Neural cell (in vitro differentiated cells): ENCODE data around the gene SDK1. TPM values are rescaled to one million over a fixed set of nuclear protein-coding genes. Genes with fewer than 3 reads are reported as not detected.

ENCODE experiments used
- H2AFZ ChIP-seq: fragments of 200-600, 300-800 bp; sonication (generic), shearing (Covaris generic); 2 replicates; pipeline ENCODE4 v1.6.0; 2014; ENCODE audit warnings: low read depth, mild to moderate bottlenecking, antibody characterized with exemption, low read length, moderate library complexity
- H3F3A ChIP-seq: fragments of 200-600 bp; shearing (Covaris generic); 2 replicates; pipeline ENCODE4 v1.6.1; 2016; ENCODE audit warnings: mild to moderate bottlenecking, moderate library complexity, mixed read lengths, antibody characterized with exemption, low read length; ENCODE audit not compliant: insufficient read depth, poor library complexity, severe bottlenecking
- H3K27ac ChIP-seq: fragments of 200-600, 300-800 bp; sonication (generic), shearing (Covaris generic); 2 replicates; pipeline ENCODE4 v1.5.1; 2014; ENCODE audit warnings: mild to moderate bottlenecking, low read length, moderate library complexity
- H3K27me3 ChIP-seq: fragments of 300-800, 200-600 bp; sonication (generic), shearing (Covaris generic); 2 replicates; pipeline ENCODE4 v1.6.0; 2014; ENCODE audit warnings: mild to moderate bottlenecking, low read depth, low read length, moderate library complexity; ENCODE audit not compliant: insufficient read depth
- H3K36me3 ChIP-seq: fragments of 300-800, 200-600 bp; sonication (generic), shearing (Covaris generic); 2 replicates; pipeline ENCODE4 v1.5.1; 2014; ENCODE audit warnings: mild to moderate bottlenecking, antibody characterized with exemption, low read length, moderate library complexity; ENCODE audit not compliant: insufficient read depth
- H3K4me2 ChIP-seq: fragments of 300-800, 200-600 bp; sonication (generic), shearing (Covaris generic); 2 replicates; pipeline ENCODE4 v1.6.0; 2014; ENCODE audit warnings: mild to moderate bottlenecking, low read length
- H3K4me3 ChIP-seq: fragments of 300-800, 200-600 bp; sonication (generic), shearing (Covaris generic); 2 replicates; pipeline ENCODE4 v1.5.1; 2014; ENCODE audit warnings: mild to moderate bottlenecking, low read length, moderate library complexity
- H3K79me2 ChIP-seq: fragments of 200-600 bp; shearing (Covaris generic); replicated peaks from 2 replicates; pipeline ENCODE4 v1.6.0; 2014; ENCODE audit warnings: mild to moderate bottlenecking, low read length, moderate library complexity; ENCODE audit not compliant: insufficient read depth
- H3K9ac ChIP-seq: fragments of 300-800, 200-600 bp; sonication (generic), shearing (Covaris generic); 2 replicates; pipeline ENCODE4 v1.6.1; 2016; ENCODE audit warnings: mild to moderate bottlenecking, low read length, mixed read lengths
- H3K9me2 ChIP-seq: fragments of 200-600 bp; shearing (Covaris generic); 2 replicates; pipeline ENCODE4 v1.6.1; 2016; ENCODE audit warnings: mild to moderate bottlenecking, low read length, mixed read lengths; ENCODE audit not compliant: insufficient read depth
- H3K9me3 ChIP-seq: fragments of 200-600, 300-800 bp; sonication (generic), shearing (Covaris generic); 2 replicates; pipeline ENCODE4 v1.6.1; 2016; ENCODE audit warnings: mild to moderate bottlenecking, mixed run types, low read length, moderate library complexity, mixed read lengths
- H4K20me1 ChIP-seq: fragments of 200-600 bp; shearing (Covaris generic); 2 replicates; pipeline ENCODE4 v1.6.1; 2016; ENCODE audit warnings: mild to moderate bottlenecking, mixed run types; ENCODE audit not compliant: insufficient read depth
- CTCF ChIP-seq: fragments of 450-650 bp; IDR thresholded peaks from 2 replicates; pipeline ENCODE4 v1.5.1; 2014; ENCODE audit warnings: antibody characterized with exemption, mild to moderate bottlenecking, moderate library complexity; ENCODE audit not compliant: poor library complexity, severe bottlenecking
- EP300 ChIP-seq: fragments of 450-650 bp; conservative IDR thresholded peaks from 2 replicates; pipeline ENCODE4 v1.6.1; 2014; ENCODE audit warnings: antibody characterized with exemption, mild to moderate bottlenecking, moderate library complexity; ENCODE audit not compliant: poor library complexity, severe bottlenecking
- EZH2 ChIP-seq: fragments of 200-600, 300-800 bp; shearing (Covaris generic), sonication (generic); IDR thresholded peaks from 2 replicates; pipeline ENCODE4 v1.6.1; 2014; ENCODE audit warnings: antibody characterized with exemption, low read length, borderline replicate concordance, mild to moderate bottlenecking; ENCODE audit not compliant: insufficient read depth, poor library complexity, severe bottlenecking
- MXI1 ChIP-seq: fragments of 450-650 bp; conservative IDR thresholded peaks from 2 replicates; pipeline ENCODE4 v1.6.1; 2014; ENCODE audit warnings: antibody characterized with exemption, mild to moderate bottlenecking; ENCODE audit not compliant: poor library complexity, severe bottlenecking
- POLR2AphosphoS5 ChIP-seq: IDR thresholded peaks from 2 replicates; pipeline ENCODE4 v1.6.1; 2012
- RAD21 ChIP-seq: fragments of 450-650 bp; conservative IDR thresholded peaks from 2 replicates; pipeline ENCODE4 v1.6.1; 2014; ENCODE audit warnings: antibody characterized with exemption, mild to moderate bottlenecking, moderate library complexity
- REST ChIP-seq: IDR thresholded peaks from 2 replicates; pipeline ENCODE4 v1.6.1; 2012; ENCODE audit warnings: borderline replicate concordance
- SMC3 ChIP-seq: fragments of 450-650 bp; conservative IDR thresholded peaks from 2 replicates; pipeline ENCODE4 v1.6.1; 2014; ENCODE audit warnings: antibody characterized with exemption, mild to moderate bottlenecking, moderate library complexity; ENCODE audit not compliant: poor library complexity
- TAF1 ChIP-seq: IDR thresholded peaks from 2 replicates; pipeline ENCODE4 v1.6.1; 2012; ENCODE audit warnings: low read depth
- polyA plus RNA-seq: library from polyadenylated mRNA; depleted of rRNA; stranded (reverse); fragments of >200 nt; gene quantifications from 2 replicates; pipeline ENCODE4 v1.2.3, GENCODE V29; 2014

The SDK1 gene
- polyA plus RNA-seq, 1 donor from 2014 or later = 2.7 TPM

- H3K27ac ChIP-seq = no peak overlapping the region
- no peak overlapping the region for H3K4me3 ChIP-seq
- H3K4me2 ChIP-seq = no peak overlapping the region
These were observed 705.6 kb downstream of the SDK1 start for GRCh38 chr7:4006687-4007086.

More at GRCh38 chr7:4006687-4007086, 705.6 kb downstream of the SDK1 start:
- Histone ChIP-seq H3K27me3 (no peaks in the 10 kb centered on the region), H3K9me2 (no peaks in the 10 kb centered on the region), H3F3A (no peaks in the 10 kb centered on the region), H4K20me1 (no peaks in the 10 kb centered on the region), H2AFZ (no peak overlapping the region), H3K9ac (no peak overlapping the region), H3K79me2 (no peaks in the 10 kb centered on the region), H3K9me3 (no peaks in the 10 kb centered on the region), H3K36me3 (no peaks in the 10 kb centered on the region)
- TF ChIP-seq TAF1 (no peak), REST (no peak), EP300 (no peak), CTCF (no peak), POLR2AphosphoS5 (no peak), SMC3 (no peak), EZH2 (no peak), RAD21 (no peak), MXI1 (no peak)
